ENCODE data around the gene EPS8L3. TPM values are rescaled to one million over a fixed set of nuclear protein-coding genes. Genes with fewer than 3 reads are reported as not detected.

Gene EPS8L3
- total RNA-seq, 1 experiment from 2014 or later, result 0.96 TPM

- H3K36me3 ChIP-seq (ENCODE audit: control insufficient read depth in 1 of 2, insufficient read depth in 2 of 2, low read length in 2 of 2), result no peaks in the 10 kb centered on the region
- ChIA-PET RAD21 (ENCODE audit: low non-redundant PET in 1 of 2, low total read pairs in 2 of 2, uncharacterized antibody in 2 of 2, unreplicated experiment in 2 of 2) (no interaction called here), POLR2A (no interaction called here), CTCF (interaction anchor here (1.3 to 3.3 kb wide), 3 partner anchors 18 to 192 kb away, joined by 3 to 28 read pairs (median 4); partner anchors contain the start of gene AHCYL1)
- H3K9ac ChIP-seq (ENCODE audit: low read length), result peak overlapping the region; percentile 3; the same call in 1 of the 2 replicates
- intact Hi-C loops (cut with micrococcal nuclease), result no loop called here
- TF ChIP-seq FOSL1 (IDR thresholded peaks at IDR 0.05; ENCODE audit: low read depth) (0 out of 2 replicates have a peak, but pooled peaks have one; percentile 7), TCF7L2 (IDR thresholded peaks at IDR 0.05; ENCODE audit: borderline replicate concordance, extremely low read depth, insufficient read depth, insufficient read length) (no peak), JUND (IDR thresholded peaks at IDR 0.05) (no peak)
- H3K4me3 ChIP-seq (replicated peaks in 1 of 2; ENCODE audit: low read depth in 1 of 2, low read length in 2 of 2), result no peak overlapping the region
- peaks cover 27 to 63% of the 10 kb centered on the region in 2 experiments for H3K4me1 ChIP-seq (ENCODE audit: control insufficient read depth in 1 of 2, insufficient read depth in 2 of 2, low read length in 2 of 2)
- no peak for DNase-seq (ENCODE audit: low read depth, low spot score)
- 0 out of 2 replicates have a peak, but pooled peaks have one; percentile 21 for ATAC-seq
- H2AFZ ChIP-seq (ENCODE audit: low read depth, low read length, poor library complexity, severe bottlenecking), result peak overlapping the region; percentile 63
- H3K4me2 ChIP-seq (ENCODE audit: low read length), result peak overlapping the region; percentile 48
- H3K27ac ChIP-seq (ENCODE audit: low read depth, low read length), result peak overlapping the region; percentile 30; the same call in 1 of the 2 replicates
- no peaks in the 10 kb centered on the region for H3K9me2 ChIP-seq (ENCODE audit: insufficient read depth)
- BruUV-seq (replicated peaks), result no TSS peak
- no peaks in the 10 kb centered on the region for H3K79me2 ChIP-seq (ENCODE audit: insufficient read depth, low read length)
- H4K20me1 ChIP-seq (ENCODE audit: insufficient read depth), result no peaks in the 10 kb centered on the region
- no peaks in the 10 kb centered on the region for H3K9me3 ChIP-seq (ENCODE audit: control insufficient read depth in 1 of 2, insufficient read depth in 1 of 2, low read depth in 1 of 2, low read length in 2 of 2)
- no peaks in the 10 kb centered on the region for H3K27me3 ChIP-seq (ENCODE audit: insufficient read depth, low read length)
These were observed 28.5 kb upstream of the EPS8L3 start for GRCh38 chr1:109792056-109792831.

GRCh38 chr1:109791495-109792043, 27.8 kb upstream of the EPS8L3 start:
- no peaks in the 10 kb centered on the region for H3K9me3 ChIP-seq (ENCODE audit: control insufficient read depth in 1 of 2, insufficient read depth in 1 of 2, low read depth in 1 of 2, low read length in 2 of 2)
- ATAC-seq, result no peak
- ChIA-PET RAD21 (ENCODE audit: low non-redundant PET in 1 of 2, low total read pairs in 2 of 2, uncharacterized antibody in 2 of 2, unreplicated experiment in 2 of 2) (interaction anchor here in 1 of 2 experiments (0.6 kb wide), 1 partner anchor 12 kb away, joined by 4 read pairs; no protein-coding TSS in a partner anchor), CTCF (interaction anchor here (1.3 to 3.3 kb wide), 3 partner anchors 9 to 193 kb away, joined by 3 to 28 read pairs (median 4); partner anchors contain the start of gene AHCYL1), POLR2A (no interaction called here)
- no peak overlapping the region for H3K4me3 ChIP-seq (replicated peaks in 1 of 2; ENCODE audit: low read depth in 1 of 2, low read length in 2 of 2)
- no TSS peak for BruUV-seq (replicated peaks)
- peak overlapping the region; percentile 48 for H3K4me2 ChIP-seq (ENCODE audit: low read length)
- H4K20me1 ChIP-seq (ENCODE audit: insufficient read depth), result no peaks in the 10 kb centered on the region
- no peaks in the 10 kb centered on the region for H3K36me3 ChIP-seq (ENCODE audit: control insufficient read depth in 1 of 2, insufficient read depth in 2 of 2, low read length in 2 of 2)
- no peaks in the 10 kb centered on the region for H3K27me3 ChIP-seq (ENCODE audit: insufficient read depth, low read length)
- H3K4me1 ChIP-seq (ENCODE audit: control insufficient read depth in 1 of 2, insufficient read depth in 2 of 2, low read length in 2 of 2), result peaks cover 34 to 70% of the 10 kb centered on the region in 2 experiments
- H2AFZ ChIP-seq (ENCODE audit: low read depth, low read length, poor library complexity, severe bottlenecking), result peak overlapping the region; percentile 63
- intact Hi-C loops (cut with micrococcal nuclease), result no loop called here
- H3K27ac ChIP-seq (ENCODE audit: low read depth, low read length), result peak overlapping the region; percentile 30; the same call in 1 of the 2 replicates
- no peaks in the 10 kb centered on the region for H3K9me2 ChIP-seq (ENCODE audit: insufficient read depth)
- H3K79me2 ChIP-seq (ENCODE audit: insufficient read depth, low read length), result no peaks in the 10 kb centered on the region
- peak overlapping the region; percentile 3; the same call in 1 of the 2 replicates for H3K9ac ChIP-seq (ENCODE audit: low read length)
- no peak for DNase-seq (ENCODE audit: low read depth, low spot score)
- no peak for TF ChIP-seq ZNF274 (IDR thresholded peaks at IDR 0.05; ENCODE audit: low read depth, low read length)
- no peak for TF ChIP-seq EZH2phosphoT487 (IDR thresholded peaks at IDR 0.05; ENCODE audit: borderline replicate concordance)
- TF ChIP-seq RAD21 (IDR thresholded peaks at IDR 0.05; ENCODE audit: low read depth), result no peak
- no peak for TF ChIP-seq POLR2A (IDR thresholded peaks at IDR 0.05; ENCODE audit: borderline replicate concordance, extremely low read depth, insufficient read depth, insufficient read length)
- TF ChIP-seq YY1 (IDR thresholded peaks at IDR 0.05; ENCODE audit: extremely low read depth, insufficient replicate concordance, low read depth, low read length), result no peak
- no peak for TF ChIP-seq ELF1 (IDR thresholded peaks at IDR 0.05; ENCODE audit: borderline replicate concordance, low read depth)
- no peak for TF ChIP-seq ATF3 (IDR thresholded peaks at IDR 0.05)
- no peak for TF ChIP-seq ZBTB33 (IDR thresholded peaks at IDR 0.05; ENCODE audit: extremely low read depth, insufficient replicate concordance, low read length)
- TF ChIP-seq SIN3A (IDR thresholded peaks at IDR 0.05; ENCODE audit: low read depth), result no peak
- TF ChIP-seq CEBPB (IDR thresholded peaks at IDR 0.05; ENCODE audit: low read depth), result no peak
- TF ChIP-seq CBX3 (IDR thresholded peaks at IDR 0.05; ENCODE audit: low read depth), result no peak

Data from HCT116 (cell line).